HEK293T (cell line): ENCODE results near the gene HSPA6.
"Not testable (repeated sequence)": the region's sequence is repeated elsewhere in the genome, so short reads cannot be mapped to it uniquely, and the experiment has no call there.

Experiments
- CTCF ChIA-PET: fragments of 350-600 bp; formaldehyde crosslinking; extraction: SDS; loops from one replicate; lab custom pipeline; 2021; ENCODE audit warnings: antibody characterized with exemption, inconsistent platforms; lab: Yijun Ruan, JAX
- POLR2A ChIA-PET: fragments of 350-600 bp; formaldehyde crosslinking; extraction: SDS; loops from one replicate; lab custom pipeline; 2020; ENCODE audit warnings: antibody characterized with exemption, inconsistent platforms; lab: Yijun Ruan, JAX
- DNase-seq: peaks from one replicate; pipeline ENCODE4 v3.0.0; 2012; ENCODE audit warnings: mixed read lengths; ENCODE audit errors: extremely low spot score
- ARNT ChIP-seq: fragments of 450-650 bp; IDR thresholded peaks from 2 replicates; pipeline ENCODE4 v1.6.1; 2017; ENCODE audit warnings: mild to moderate bottlenecking
- BHLHE40 ChIP-seq: fragments of 450-650 bp; IDR thresholded peaks from 2 replicates; pipeline ENCODE4 v1.6.1; 2016; ENCODE audit warnings: mild to moderate bottlenecking, moderate library complexity, borderline replicate concordance
- CTBP1 ChIP-seq: fragments of 450-650 bp; IDR thresholded peaks from 2 replicates; pipeline ENCODE4 v1.6.1; 2016; ENCODE audit warnings: borderline replicate concordance
- ELF4 ChIP-seq: fragments of 450-650 bp; IDR thresholded peaks from 2 replicates; pipeline ENCODE4 v1.6.1; 2017; ENCODE audit warnings: antibody characterized with exemption
- FOXA1 ChIP-seq: fragments of 450-650 bp; IDR thresholded peaks from 2 replicates; pipeline ENCODE4 v1.6.1; 2016; ENCODE audit warnings: mild to moderate bottlenecking
- FOXK2 ChIP-seq: fragments of 450-650 bp; IDR thresholded peaks from 2 replicates; pipeline ENCODE4 v1.6.1; 2016; ENCODE audit warnings: mild to moderate bottlenecking
- FOXM1 ChIP-seq: fragments of 450-650 bp; IDR thresholded peaks from 2 replicates; pipeline ENCODE4 v1.6.1; 2017; ENCODE audit warnings: mild to moderate bottlenecking, borderline replicate concordance
- HDGF ChIP-seq: fragments of 450-650 bp; IDR thresholded peaks from 2 replicates; pipeline ENCODE4 v1.6.1; 2017; ENCODE audit warnings: antibody characterized with exemption, borderline replicate concordance
- L3MBTL2 ChIP-seq: fragments of 450-650 bp; conservative IDR thresholded peaks from 2 replicates; pipeline ENCODE4 v1.6.1; 2016; ENCODE audit warnings: mild to moderate bottlenecking
- LEF1 ChIP-seq: fragments of 450-650 bp; IDR thresholded peaks from 2 replicates; pipeline ENCODE4 v1.6.1; 2017; ENCODE audit warnings: mild to moderate bottlenecking, borderline replicate concordance
- NFRKB ChIP-seq: fragments of 450-650 bp; IDR thresholded peaks from 2 replicates; pipeline ENCODE4 v1.6.1; 2016; ENCODE audit warnings: mild to moderate bottlenecking, moderate library complexity
- SP1 ChIP-seq: fragments of 450-650 bp; IDR thresholded peaks from 2 replicates; pipeline ENCODE4 v1.6.1; 2017
- SUZ12 ChIP-seq: fragments of 450-650 bp; IDR thresholded peaks from 2 replicates; pipeline ENCODE4 v1.6.1; 2016; ENCODE audit warnings: mild to moderate bottlenecking
- ZNF384 ChIP-seq: fragments of 450-650 bp; IDR thresholded peaks from 2 replicates; pipeline ENCODE4 v1.6.1; 2016
- TF ChIP-seq, protein P1 (sequence below): fragments of 450-650 bp; IDR thresholded peaks from 2 replicates; pipeline ENCODE4 v1.6.1; 2016

Gene HSPA6

DNA sequence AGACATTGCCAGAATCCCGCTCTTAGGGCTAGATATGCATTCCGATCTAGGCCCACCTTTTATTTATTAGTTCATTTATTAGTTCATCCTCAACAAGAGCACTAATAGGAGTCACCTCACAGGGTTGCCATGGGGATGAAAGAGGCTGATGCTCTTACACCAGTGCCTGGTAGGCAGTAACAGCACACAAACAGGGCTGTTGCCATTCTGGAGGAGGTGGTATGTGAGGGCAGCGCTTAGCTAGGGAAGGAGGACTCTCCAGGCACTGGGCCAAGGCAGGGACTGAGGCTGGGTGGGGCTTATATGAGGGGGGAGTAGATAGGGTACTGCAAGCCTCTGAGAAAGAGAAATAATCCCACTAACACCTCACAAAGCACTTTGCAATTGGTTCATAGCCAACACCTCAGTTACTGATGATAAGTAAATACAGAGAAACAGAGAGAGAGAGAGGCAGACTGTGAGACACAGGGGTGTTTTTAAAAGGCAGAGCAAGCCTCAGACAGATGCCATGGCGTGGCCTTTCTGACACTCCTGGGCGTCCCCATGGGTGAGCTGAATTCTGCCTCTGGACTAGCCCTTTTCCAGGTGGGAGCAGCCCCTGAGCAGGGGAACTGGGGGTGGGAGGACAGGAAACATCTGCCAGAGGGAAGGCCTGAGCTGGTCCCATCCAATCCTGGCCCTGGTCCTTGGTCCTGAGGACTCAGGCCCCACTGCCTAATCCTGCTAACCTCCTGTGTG is 13.2 kb upstream of the HSPA6 start:
- no peak for DNase-seq
- TF ChIP-seq BHLHE40, result no peak
- TF ChIP-seq, protein P1, sequence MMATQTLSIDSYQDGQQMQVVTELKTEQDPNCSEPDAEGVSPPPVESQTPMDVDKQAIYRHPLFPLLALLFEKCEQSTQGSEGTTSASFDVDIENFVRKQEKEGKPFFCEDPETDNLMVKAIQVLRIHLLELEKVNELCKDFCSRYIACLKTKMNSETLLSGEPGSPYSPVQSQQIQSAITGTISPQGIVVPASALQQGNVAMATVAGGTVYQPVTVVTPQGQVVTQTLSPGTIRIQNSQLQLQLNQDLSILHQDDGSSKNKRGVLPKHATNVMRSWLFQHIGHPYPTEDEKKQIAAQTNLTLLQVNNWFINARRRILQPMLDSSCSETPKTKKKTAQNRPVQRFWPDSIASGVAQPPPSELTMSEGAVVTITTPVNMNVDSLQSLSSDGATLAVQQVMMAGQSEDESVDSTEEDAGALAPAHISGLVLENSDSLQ, result no peak
- TF ChIP-seq LEF1, result no peak
- no peak for TF ChIP-seq ARNT
- no peak for TF ChIP-seq HDGF
- no peak for TF ChIP-seq ZNF384
- TF ChIP-seq L3MBTL2, result no peak
- no peak for TF ChIP-seq ELF4
- no peak for TF ChIP-seq FOXM1
- POLR2A ChIA-PET, result no interaction called here
- CTCF ChIA-PET, result no interaction called here

DNA sequence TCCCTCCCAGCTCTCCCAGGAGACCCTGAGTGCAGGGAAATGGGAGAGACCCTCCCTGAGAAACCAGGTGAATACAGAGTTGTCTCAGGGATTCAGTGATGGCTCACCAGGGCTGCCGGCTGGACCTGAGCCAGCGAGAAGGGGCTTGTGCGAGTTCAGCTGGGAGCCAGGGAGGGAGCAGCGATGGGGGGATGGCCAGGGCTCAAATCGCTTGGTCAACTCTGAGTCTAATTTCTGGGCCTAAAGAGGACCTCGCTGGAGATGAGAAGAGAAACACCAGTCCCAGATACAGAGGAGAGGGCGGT is 12.6 kb upstream of the HSPA6 start:
- ChIA-PET CTCF (no interaction called here), POLR2A (no interaction called here)
- DNase-seq, result no peak
- TF ChIP-seq L3MBTL2, result no peak
- TF ChIP-seq CTBP1, result no peak
- TF ChIP-seq NFRKB, result no peak
- TF ChIP-seq FOXA1, result no peak
- no peak for TF ChIP-seq LEF1
- no peak for TF ChIP-seq SUZ12
- no peak for TF ChIP-seq FOXM1
- TF ChIP-seq, protein P1, result no peak
- no peak for TF ChIP-seq ZNF384
- TF ChIP-seq HDGF, result no peak
- no peak for TF ChIP-seq BHLHE40
- TF ChIP-seq SP1, result no peak
- no peak for TF ChIP-seq FOXK2
- TF ChIP-seq ELF4, result no peak

DNA sequence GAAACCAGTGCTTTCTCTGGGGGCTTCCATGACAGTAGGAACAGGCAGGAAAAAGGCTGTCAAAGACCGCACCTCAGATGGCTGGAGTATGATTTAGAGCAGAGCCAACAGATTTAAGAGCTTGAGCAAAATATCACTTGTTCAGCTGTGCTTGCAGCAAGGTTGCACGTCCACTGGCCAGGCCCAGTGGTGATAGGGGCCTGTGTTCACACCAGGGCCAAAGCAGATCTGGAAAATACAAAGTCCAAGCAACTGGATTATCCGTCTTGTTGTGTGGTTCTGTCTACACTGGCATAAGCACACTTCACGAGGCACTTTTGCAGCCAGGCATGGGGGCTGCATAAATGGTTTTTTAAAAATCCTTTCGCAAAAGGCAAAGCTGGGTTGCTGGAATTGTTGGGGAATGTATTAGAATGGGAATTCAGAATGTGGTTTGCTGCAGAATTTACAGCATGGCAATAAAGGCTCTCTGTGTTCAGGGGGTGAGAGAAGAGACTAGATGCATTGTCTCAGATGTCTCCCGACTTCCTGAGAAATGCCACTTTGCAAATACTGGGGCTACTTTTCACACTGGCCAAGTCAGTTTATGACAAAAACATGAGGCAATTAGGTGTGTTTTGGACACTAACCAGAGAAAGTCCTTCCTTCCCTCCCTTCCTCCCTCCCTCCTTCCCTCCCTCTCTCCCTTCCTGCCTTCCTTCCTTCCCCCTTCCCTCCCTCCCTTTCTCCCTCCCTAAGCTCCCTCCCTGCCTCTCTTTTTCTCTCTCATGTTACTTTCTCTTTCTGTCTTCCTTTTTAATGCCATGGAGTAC is 11.5 kb upstream of the HSPA6 start:
- DNase-seq, CTCF ChIA-PET: not testable (repeated sequence)

DNA sequence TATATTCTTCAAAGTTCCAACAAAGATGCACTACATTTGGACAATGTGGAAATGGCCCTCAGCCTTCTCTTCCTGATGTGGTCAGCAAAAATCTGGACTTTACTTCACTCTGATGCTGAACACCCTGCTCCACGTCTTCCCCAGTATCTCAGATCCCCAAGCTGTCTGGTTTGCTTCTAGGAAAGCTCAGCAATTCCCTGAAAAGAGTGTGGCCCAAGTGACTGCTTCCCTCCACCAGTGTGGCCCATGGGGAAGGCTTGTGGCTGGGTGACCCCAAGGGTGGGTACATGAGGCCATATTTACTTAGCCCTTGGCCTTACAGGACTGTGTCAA is 10.9 kb upstream of the HSPA6 start:
- DNase-seq, CTCF ChIA-PET, POLR2A ChIA-PET: not testable (repeated sequence)

More for the DNA sequence above, 11.5 kb upstream of the HSPA6 start:
- POLR2A ChIA-PET, result not testable (repeated sequence)

DNA sequence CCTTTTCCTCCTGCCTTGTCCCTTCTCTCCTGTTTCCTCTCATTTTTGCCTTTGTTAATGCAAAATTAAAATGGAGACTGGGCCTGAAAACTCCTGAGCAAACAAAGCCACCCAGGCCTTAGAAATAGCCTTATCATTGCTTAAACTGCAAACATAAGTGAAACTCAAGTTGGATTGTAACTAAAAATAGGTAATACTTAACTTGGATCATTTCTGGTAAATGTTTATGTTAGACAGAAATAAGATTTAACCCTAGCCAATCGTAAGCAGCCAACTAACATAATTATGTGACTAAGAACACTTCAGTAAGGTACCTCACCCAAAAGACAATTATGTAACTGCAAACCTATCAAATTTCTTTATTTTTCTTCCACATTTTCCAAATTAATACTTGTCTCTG is 10.4 kb upstream of the HSPA6 start:
- DNase-seq, CTCF ChIA-PET, POLR2A ChIA-PET: not testable (repeated sequence)

DNA sequence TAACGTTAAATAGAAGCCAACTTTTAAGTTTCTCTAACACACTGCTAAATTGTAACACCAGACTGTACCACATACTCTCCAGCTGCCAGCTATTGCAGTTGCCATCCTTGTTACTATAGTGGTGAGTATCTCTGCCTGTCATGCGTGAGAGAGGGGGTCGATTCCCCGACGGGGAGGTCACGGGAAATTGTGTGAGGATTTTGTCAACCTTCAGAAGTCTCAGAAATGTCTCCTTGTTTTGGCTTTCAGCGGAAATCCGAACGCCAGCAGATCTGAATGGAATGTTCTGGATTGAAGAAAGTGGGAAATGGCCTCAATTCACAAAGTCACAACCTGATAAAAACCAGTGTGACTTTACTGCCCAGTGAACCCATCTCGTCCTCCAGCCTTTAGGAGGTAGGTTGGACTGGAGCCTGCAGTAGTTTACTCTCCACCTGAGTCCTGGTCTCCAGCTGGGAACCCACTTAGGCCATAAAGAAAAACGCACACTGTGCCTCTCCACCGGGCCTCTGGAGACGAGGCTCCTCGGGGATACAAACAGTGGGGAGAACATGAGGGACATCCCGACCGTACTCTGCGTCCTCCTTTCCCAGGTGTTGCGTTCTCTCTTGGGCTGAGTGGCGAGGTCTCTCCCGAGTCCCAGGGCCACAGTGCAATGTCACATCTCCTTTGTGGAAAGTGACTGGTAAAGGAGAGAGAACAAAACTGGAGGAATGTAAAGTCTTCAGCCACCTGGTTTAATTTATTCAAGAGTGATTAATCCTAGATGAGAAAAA is 1.1 kb upstream of the HSPA6 start:
- CTCF ChIA-PET, POLR2A ChIA-PET, DNase-seq: not testable (repeated sequence)

DNA sequence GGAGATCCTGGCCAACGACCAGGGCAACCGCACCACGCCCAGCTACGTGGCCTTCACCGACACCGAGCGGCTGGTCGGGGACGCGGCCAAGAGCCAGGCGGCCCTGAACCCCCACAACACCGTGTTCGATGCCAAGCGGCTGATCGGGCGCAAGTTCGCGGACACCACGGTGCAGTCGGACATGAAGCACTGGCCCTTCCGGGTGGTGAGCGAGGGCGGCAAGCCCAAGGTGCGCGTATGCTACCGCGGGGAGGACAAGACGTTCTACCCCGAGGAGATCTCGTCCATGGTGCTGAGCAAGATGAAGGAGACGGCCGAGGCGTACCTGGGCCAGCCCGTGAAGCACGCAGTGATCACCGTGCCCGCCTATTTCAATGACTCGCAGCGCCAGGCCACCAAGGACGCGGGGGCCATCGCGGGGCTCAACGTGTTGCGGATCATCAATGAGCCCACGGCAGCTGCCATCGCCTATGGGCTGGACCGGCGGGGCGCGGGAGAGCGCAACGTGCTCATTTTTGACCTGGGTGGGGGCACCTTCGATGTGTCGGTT is 477 bp downstream of the HSPA6 start:
- DNase-seq, POLR2A ChIA-PET, CTCF ChIA-PET: not testable (repeated sequence)

DNA sequence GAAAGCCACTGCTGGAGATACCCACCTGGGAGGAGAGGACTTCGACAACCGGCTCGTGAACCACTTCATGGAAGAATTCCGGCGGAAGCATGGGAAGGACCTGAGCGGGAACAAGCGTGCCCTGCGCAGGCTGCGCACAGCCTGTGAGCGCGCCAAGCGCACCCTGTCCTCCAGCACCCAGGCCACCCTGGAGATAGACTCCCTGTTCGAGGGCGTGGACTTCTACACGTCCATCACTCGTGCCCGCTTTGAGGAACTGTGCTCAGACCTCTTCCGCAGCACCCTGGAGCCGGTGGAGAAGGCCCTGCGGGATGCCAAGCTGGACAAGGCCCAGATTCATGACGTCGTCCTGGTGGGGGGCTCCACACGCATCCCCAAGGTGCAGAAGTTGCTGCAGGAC is 981 bp downstream of the HSPA6 start:
- DNase-seq, POLR2A ChIA-PET, CTCF ChIA-PET: not testable (repeated sequence)

DNA sequence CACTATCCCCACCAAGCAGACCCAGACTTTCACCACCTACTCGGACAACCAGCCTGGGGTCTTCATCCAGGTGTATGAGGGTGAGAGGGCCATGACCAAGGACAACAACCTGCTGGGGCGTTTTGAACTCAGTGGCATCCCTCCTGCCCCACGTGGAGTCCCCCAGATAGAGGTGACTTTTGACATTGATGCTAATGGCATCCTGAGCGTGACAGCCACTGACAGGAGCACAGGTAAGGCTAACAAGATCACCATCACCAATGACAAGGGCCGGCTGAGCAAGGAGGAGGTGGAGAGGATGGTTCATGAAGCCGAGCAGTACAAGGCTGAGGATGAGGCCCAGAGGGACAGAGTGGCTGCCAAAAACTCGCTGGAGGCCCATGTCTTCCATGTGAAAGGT is 1.6 kb downstream of the HSPA6 start:
- POLR2A ChIA-PET, CTCF ChIA-PET, DNase-seq: not testable (repeated sequence)

DNA sequence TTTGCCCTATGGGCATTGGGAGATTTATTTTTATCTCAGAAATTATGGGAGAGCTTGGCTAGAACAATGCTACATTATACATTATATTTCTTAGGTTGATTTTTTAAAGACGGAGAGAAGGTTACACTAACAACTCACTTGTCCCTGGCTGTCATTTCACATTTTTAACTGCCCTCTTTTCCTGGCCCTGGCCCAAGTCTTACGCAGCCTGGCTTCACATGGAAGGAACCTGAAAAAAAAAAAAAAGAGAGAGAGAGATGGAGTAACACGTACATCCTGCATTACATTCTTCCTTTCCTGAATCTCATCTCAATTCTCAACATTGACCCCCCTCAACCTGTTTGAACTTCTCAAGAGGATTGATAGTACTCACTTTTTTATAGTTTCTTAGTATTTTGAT is 4.2 kb downstream of the HSPA6 start:
- POLR2A ChIA-PET, DNase-seq: not testable (repeated sequence)

More for the DNA sequence above, 4.2 kb downstream of the HSPA6 start:
- CTCF ChIA-PET, result not testable (repeated sequence)
